HepG2 (cell line): ENCODE measurements around the gene CYP27B1. TPM values are rescaled to one million over a fixed set of nuclear protein-coding genes. Genes with fewer than 3 reads are reported as not detected.

Source experiments
- AHDC1 ChIP-seq: sonication (generic); formaldehyde crosslinking; IDR thresholded peaks from 2 replicates; pipeline ENCODE4 v1.5.1; 2020; ENCODE audit warnings: mild to moderate bottlenecking, missing genetic modification reagents, borderline replicate concordance
- FOXC1 ChIP-seq: sonication (generic); formaldehyde crosslinking; IDR thresholded peaks from 2 replicates; pipeline ENCODE4 v1.8.0; 2022; ENCODE audit warnings: mild to moderate bottlenecking, missing genetic modification reagents, borderline replicate concordance
- GATAD1 ChIP-seq: IDR thresholded peaks from 2 replicates; pipeline ENCODE4 v1.6.1; 2016; ENCODE audit warnings: missing genetic modification reagents, missing compliant biosample characterization
- HNF1B ChIP-seq: sonication (generic); formaldehyde crosslinking; IDR thresholded peaks from 2 replicates; pipeline ENCODE4 v1.5.1; 2020; ENCODE audit warnings: mild to moderate bottlenecking, moderate library complexity, missing genetic modification reagents
- HNRNPUL1 ChIP-seq: fragments of 200-400 bp; formaldehyde crosslinking; IDR thresholded peaks from 2 replicates; pipeline ENCODE4 v1.6.1; 2017; ENCODE audit warnings: low read depth, mild to moderate bottlenecking, low read length, moderate library complexity
- KDM2A ChIP-seq: sonication (generic); formaldehyde crosslinking; IDR thresholded peaks from 2 replicates; pipeline ENCODE4 v1.4.0; 2020; ENCODE audit warnings: low read depth, missing genetic modification reagents, borderline replicate concordance
- MLX ChIP-seq: IDR thresholded peaks from 2 replicates; pipeline ENCODE4 v1.6.1; 2016
- NCOA2 ChIP-seq: sonication (generic); formaldehyde crosslinking; IDR thresholded peaks from 2 replicates; pipeline ENCODE4 v1.8.0; 2022; ENCODE audit warnings: inconsistent platforms
- NCOR1 ChIP-seq: fragments of 200-600 bp; sonication (generic); IDR thresholded peaks from 2 replicates; pipeline ENCODE4 v1.7.0; 2017; ENCODE audit warnings: antibody characterized with exemption, low read length, borderline replicate concordance
- ZNF101 ChIP-seq: sonication (generic); formaldehyde crosslinking; IDR thresholded peaks from 2 replicates; pipeline ENCODE4 v1.4.0; 2020; ENCODE audit warnings: mild to moderate bottlenecking, low read depth, missing genetic modification reagents, borderline replicate concordance
- ZNF235 ChIP-seq: sonication (generic); formaldehyde crosslinking; IDR thresholded peaks from 2 replicates; pipeline ENCODE4 v1.8.1; 2023; ENCODE audit warnings: mild to moderate bottlenecking, missing genetic modification reagents, borderline replicate concordance
- ZNF281 ChIP-seq: sonication (generic); formaldehyde crosslinking; IDR thresholded peaks from 2 replicates; pipeline ENCODE4 v1.4.0; 2020; ENCODE audit warnings: missing genetic modification reagents, borderline replicate concordance
- ZNF343 ChIP-seq: sonication (generic); formaldehyde crosslinking; IDR thresholded peaks from 2 replicates; pipeline ENCODE4 v1.4.0; 2020; ENCODE audit warnings: mild to moderate bottlenecking, missing genetic modification reagents
- ZNF432 ChIP-seq: sonication (generic); formaldehyde crosslinking; IDR thresholded peaks from 2 replicates; pipeline ENCODE4 v1.5.0; 2020; ENCODE audit warnings: missing genetic modification reagents, mild to moderate bottlenecking, borderline replicate concordance
- ZNF615 ChIP-seq: sonication (generic); formaldehyde crosslinking; IDR thresholded peaks from 2 replicates; pipeline ENCODE4 v1.5.0; 2020; ENCODE audit warnings: mild to moderate bottlenecking, missing genetic modification reagents, borderline replicate concordance
- ZNF616 ChIP-seq: sonication (generic); formaldehyde crosslinking; IDR thresholded peaks from 2 replicates; pipeline ENCODE4 v1.5.0; 2020; ENCODE audit warnings: low read depth, mild to moderate bottlenecking, missing genetic modification reagents
- ZNF674 ChIP-seq: sonication (generic); formaldehyde crosslinking; IDR thresholded peaks from 2 replicates; pipeline ENCODE4 v1.5.0; 2020; ENCODE audit warnings: low read depth, mild to moderate bottlenecking, missing genetic modification reagents
- ZNF781 ChIP-seq: sonication (generic); formaldehyde crosslinking; IDR thresholded peaks from 2 replicates; pipeline ENCODE4 v1.5.1; 2020; ENCODE audit warnings: borderline replicate concordance, mild to moderate bottlenecking, missing genetic modification reagents; ENCODE audit errors: not compliant biosample characterization
- polyA plus RNA-seq, 8 experiments: library from polyadenylated mRNA; depleted of rRNA in 3 of 8; stranded (reverse) in 7 of 8; unstranded in 1 of 8; fragments of >200 nt; fragmentation: Illumina TruSeq in 4 of 8; extraction: Trizol in 4 of 8; gene quantifications; 2 replicates each; pipeline versions ENCODE4 v1.2.1 to v1.2.3, GENCODE V29; 2011 to 2016; ENCODE audit warnings: low read depth in 4 of 8, missing spikeins in 1 of 8, mixed read lengths in 1 of 8; ENCODE audit not compliant: insufficient read depth in 1 of 8
- total RNA-seq, 5 experiments: library from RNA; depleted of rRNA; stranded (reverse); fragments of >200 nt; fragmentation: Illumina TruSeq; extraction: Trizol; gene quantifications; 2 replicates each; pipeline ENCODE4 v1.2.3, GENCODE V29; 2016; ENCODE audit warnings: low read depth in 1 of 5

CYP27B1 gene
- total and polyA plus RNA-seq, 2 of the 13 experiments (the other 11 are each of a cell fraction or from before 2014, with no cell fraction given), result 2.3 to 3.0 TPM

- TF ChIP-seq AHDC1 (0 out of 2 replicates have a peak, but pooled peaks have one; percentile 24), ZNF343 (no peak; the same call in 1 of the 2 replicates), HNRNPUL1 (no peak), GATAD1 (CRISPR knock-in tag) (no peak), ZNF101 (no peak), ZNF235 (CRISPR knock-in tag) (no peak), FOXC1 (CRISPR knock-in tag) (no peak), ZNF281 (CRISPR knock-in tag) (no peak), NCOR1 (no peak), MLX (no peak), ZNF616 (CRISPR knock-in tag) (no peak), NCOA2 (CRISPR knock-in tag) (no peak), ZNF674 (CRISPR knock-in tag) (no peak), ZNF781 (CRISPR knock-in tag) (no peak), HNF1B (CRISPR knock-in tag) (peak; percentile 77), ZNF432 (CRISPR knock-in tag) (no peak), KDM2A (CRISPR knock-in tag) (peak; percentile 81), ZNF615 (no peak)
Measured at GRCh38 chr12:57765003-57765697, 1.7 kb downstream of the CYP27B1 start (continued).
